ENCODE results near the gene SIK3. TPM values are rescaled to one million over a fixed set of nuclear protein-coding genes. Genes with fewer than 3 reads are reported as not detected.

The SIK3 gene
- total RNA-seq, 4 donors from 2014 or later: 58.8 to 85.8 (median 59.8) TPM

DNA sequence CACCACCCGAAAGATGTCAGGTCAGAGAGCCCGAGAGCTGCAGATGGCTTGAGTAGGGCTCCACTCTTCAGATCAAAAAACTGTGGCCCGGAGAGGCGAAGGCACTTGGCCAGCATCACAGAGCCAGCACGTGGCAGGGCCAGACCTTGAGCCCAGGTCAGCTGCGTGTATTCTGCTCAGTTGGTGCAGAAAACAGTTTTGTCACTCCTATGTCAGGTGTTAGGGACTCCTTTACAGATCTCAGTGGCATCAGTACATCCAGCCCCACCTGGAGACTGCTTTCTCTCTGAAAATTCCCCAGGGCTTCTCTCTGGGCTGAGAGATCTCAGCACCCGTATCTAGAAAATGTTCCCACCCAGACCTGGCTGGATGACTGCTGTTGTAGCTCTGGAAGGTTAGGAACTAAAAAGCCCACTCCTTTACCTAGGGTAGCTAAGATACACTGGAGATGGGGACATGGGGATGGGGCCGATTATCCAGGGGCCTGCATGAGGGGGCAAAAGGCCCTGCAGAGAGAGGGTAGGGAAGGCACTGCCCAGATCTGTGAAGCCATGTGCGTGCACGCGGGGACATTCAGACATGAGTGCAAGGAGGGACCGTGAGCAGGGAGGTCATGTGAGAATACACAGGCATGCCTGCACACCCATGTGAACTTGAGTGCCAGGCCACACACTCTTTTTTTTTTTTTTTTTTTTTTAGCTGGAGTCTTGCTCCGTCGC lies 264.3 kb downstream of the SIK3 start:
- H3K27ac ChIP-seq: peak overlapping the region in 2 of 4 donors; percentile 81 to 82
- H3K4me1 ChIP-seq: peaks cover 0 to 21% (median 6%) of the 10 kb centered on the region in 4 donors
- DNase-seq: peak in 1 of 3 donors; percentile 63
- H3K4me3 ChIP-seq: no peak overlapping the region
- no peaks in the 10 kb centered on the region for H3K27me3 ChIP-seq
- TF ChIP-seq POLR2A (IDR thresholded peaks at IDR 0.05): no peak
- TF ChIP-seq, protein P1, sequence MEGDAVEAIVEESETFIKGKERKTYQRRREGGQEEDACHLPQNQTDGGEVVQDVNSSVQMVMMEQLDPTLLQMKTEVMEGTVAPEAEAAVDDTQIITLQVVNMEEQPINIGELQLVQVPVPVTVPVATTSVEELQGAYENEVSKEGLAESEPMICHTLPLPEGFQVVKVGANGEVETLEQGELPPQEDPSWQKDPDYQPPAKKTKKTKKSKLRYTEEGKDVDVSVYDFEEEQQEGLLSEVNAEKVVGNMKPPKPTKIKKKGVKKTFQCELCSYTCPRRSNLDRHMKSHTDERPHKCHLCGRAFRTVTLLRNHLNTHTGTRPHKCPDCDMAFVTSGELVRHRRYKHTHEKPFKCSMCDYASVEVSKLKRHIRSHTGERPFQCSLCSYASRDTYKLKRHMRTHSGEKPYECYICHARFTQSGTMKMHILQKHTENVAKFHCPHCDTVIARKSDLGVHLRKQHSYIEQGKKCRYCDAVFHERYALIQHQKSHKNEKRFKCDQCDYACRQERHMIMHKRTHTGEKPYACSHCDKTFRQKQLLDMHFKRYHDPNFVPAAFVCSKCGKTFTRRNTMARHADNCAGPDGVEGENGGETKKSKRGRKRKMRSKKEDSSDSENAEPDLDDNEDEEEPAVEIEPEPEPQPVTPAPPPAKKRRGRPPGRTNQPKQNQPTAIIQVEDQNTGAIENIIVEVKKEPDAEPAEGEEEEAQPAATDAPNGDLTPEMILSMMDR (IDR thresholded peaks at IDR 0.05): no peak
- no peaks in the 10 kb centered on the region for H3K36me3 ChIP-seq
- H3K9me3 ChIP-seq: no peaks in the 10 kb centered on the region

DNA sequence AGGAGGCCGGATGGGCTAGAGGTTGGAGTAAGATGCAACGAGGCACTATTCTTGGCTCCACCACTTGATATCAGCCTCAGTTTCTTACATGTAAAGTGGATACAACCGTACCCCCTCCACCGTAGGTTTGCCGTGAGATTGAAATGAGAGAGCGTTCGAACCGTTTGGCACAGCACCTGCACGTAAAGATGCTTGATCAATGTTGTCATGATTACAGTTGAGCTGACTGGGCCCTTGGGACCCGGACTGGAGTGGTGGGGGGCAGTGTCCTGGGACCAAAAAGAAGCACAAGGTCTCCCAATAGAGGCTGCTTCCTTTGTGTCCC lies 264.8 kb downstream of the SIK3 start:
- H3K36me3 ChIP-seq: no peaks in the 10 kb centered on the region
- H3K27ac ChIP-seq: peak overlapping the region in 2 of 4 donors; percentile 81 to 82
- no peak for TF ChIP-seq POLR2A (IDR thresholded peaks at IDR 0.05)
- TF ChIP-seq, protein P1 (IDR thresholded peaks at IDR 0.05): no peak
- H3K27me3 ChIP-seq: no peaks in the 10 kb centered on the region
- peaks cover 0 to 21% (median 6%) of the 10 kb centered on the region in 4 donors for H3K4me1 ChIP-seq
- H3K4me3 ChIP-seq: no peak overlapping the region
- peak in 1 of 3 donors; percentile 42 for DNase-seq
- H3K9me3 ChIP-seq: no peaks in the 10 kb centered on the region

DNA sequence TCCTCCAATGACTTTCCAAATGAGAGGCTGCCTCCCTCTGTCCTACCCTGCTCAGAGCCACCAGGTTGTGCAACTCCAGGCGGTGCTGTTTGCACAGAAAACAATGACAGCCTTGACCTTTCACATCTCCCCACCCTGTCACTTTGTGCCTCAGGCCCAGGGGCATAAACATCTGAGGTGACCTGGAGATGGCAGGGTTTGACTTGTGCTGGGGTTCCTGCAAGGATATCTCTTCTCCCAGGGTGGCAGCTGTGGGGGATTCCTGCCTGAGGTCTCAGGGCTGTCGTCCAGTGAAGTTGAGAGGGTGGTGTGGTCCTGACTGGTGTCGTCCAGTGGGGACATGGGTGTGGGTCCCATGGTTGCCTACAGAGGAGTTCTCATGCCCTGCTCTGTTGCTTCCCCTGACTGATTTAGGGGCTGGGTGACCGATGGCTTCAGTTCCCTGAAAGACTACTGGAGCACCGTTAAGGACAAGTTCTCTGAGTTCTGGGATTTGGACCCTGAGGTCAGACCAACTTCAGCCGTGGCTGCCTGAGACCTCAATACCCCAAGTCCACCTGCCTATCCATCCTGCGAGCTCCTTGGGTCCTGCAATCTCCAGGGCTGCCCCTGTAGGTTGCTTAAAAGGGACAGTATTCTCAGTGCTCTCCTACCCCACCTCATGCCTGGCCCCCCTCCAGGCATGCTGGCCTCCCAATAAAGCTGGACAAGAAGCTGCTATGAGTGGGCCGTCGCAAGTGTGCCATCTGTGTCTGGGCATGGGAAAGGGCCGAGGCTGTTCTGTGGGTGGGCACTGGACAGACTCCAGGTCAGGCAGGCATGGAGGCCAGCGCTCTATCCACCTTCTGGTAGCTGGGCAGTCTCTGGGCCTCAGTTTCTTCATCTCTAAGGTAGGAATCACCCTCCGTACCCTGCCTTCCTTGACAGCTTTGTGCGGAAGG lies 265.6 kb downstream of the SIK3 start:
- TF ChIP-seq, protein P1 (IDR thresholded peaks at IDR 0.05): peak in 1 of 6 experiments; percentile 12
- TF ChIP-seq POLR2A (IDR thresholded peaks at IDR 0.05): no peak
- peak overlapping the region in 2 of 4 donors; percentile 81 to 82 for H3K27ac ChIP-seq
- H3K9me3 ChIP-seq: no peaks in the 10 kb centered on the region
- H3K27me3 ChIP-seq: no peaks in the 10 kb centered on the region
- peaks cover 0 to 21% (median 6%) of the 10 kb centered on the region in 4 donors for H3K4me1 ChIP-seq
- H3K4me3 ChIP-seq: peak overlapping the region in 2 of 4 donors; percentile 36 to 46
- no peaks in the 10 kb centered on the region for H3K36me3 ChIP-seq
- DNase-seq: no peak

DNA sequence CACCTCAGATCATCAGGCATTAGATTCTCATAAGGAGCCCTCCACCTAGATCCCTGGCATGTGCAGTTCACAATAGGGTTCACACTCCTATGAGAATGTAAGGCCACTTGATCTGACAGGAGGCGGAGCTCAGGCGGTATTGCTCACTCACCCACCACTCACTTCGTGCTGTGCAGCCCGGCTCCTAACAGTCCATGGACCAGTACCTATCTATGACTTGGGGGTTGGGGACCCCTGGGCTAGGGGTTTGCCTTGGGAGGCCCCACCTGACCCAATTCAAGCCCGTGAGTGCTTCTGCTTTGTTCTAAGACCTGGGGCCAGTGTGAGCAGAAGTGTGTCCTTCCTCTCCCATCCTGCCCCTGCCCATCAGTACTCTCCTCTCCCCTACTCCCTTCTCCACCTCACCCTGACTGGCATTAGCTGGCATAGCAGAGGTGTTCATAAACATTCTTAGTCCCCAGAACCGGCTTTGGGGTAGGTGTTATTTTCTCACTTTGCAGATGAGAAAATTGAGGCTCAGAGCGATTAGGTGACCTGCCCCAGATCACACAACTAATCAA lies 266.4 kb downstream of the SIK3 start:
- Histone ChIP-seq H3K27ac (peak overlapping the region in 3 of 4 donors; percentile 5 to 82 (median 81)), H3K36me3 (no peaks in the 10 kb centered on the region), H3K4me3 (peak overlapping the region in 2 of 4 donors; percentile 36 to 46), H3K4me1 (peaks cover 0 to 20% (median 6%) of the 10 kb centered on the region in 4 donors), H3K27me3 (no peaks in the 10 kb centered on the region), H3K9me3 (no peaks in the 10 kb centered on the region)
- DNase-seq: no peak
- TF ChIP-seq, protein P1 (IDR thresholded peaks at IDR 0.05): no peak
- TF ChIP-seq POLR2A (IDR thresholded peaks at IDR 0.05): no peak

DNA sequence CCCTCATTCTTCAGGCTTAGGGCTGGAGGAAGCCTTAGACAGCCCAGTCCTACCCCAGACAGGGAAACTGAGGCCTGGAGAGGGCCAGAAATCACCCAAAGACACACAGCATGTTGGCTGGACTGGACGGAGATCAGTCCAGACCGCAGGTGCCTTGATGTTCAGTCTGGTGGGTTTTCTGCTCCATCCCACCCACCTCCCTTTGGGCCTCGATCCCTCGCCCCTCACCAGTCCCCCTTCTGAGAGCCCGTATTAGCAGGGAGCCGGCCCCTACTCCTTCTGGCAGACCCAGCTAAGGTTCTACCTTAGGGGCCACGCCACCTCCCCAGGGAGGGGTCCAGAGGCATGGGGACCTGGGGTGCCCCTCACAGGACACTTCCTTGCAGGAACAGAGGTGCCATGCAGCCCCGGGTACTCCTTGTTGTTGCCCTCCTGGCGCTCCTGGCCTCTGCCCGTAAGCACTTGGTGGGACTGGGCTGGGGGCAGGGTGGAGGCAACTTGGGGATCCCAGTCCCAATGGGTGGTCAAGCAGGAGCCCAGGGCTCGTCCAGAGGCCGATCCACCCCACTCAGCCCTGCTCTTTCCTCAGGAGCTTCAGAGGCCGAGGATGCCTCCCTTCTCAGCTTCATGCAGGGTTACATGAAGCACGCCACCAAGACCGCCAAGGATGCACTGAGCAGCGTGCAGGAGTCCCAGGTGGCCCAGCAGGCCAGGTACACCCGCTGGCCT lies 267.9 kb downstream of the SIK3 start:
- no peak for DNase-seq
- H3K36me3 ChIP-seq: no peaks in the 10 kb centered on the region
- H3K27me3 ChIP-seq: no peaks in the 10 kb centered on the region
- H3K4me3 ChIP-seq: peak overlapping the region in 2 of 4 donors; percentile 43 to 53
- H3K9me3 ChIP-seq: no peaks in the 10 kb centered on the region
- H3K4me1 ChIP-seq: peaks cover 0 to 5% (median 1%) of the 10 kb centered on the region in 4 donors
- TF ChIP-seq POLR2A (IDR thresholded peaks at IDR 0.05): no peak
- TF ChIP-seq, protein P1 (IDR thresholded peaks at IDR 0.05): no peak
- H3K27ac ChIP-seq: peak overlapping the region in 3 of 4 donors; percentile 40 to 92 (median 81)
